Measurements from ENCODE around the gene SYT17. TPM values are rescaled to one million over a fixed set of nuclear protein-coding genes. Genes with fewer than 3 reads are reported as not detected.
A peak's percentile ranks its signal among the peaks of the same experiment; 100 is the strongest.

SYT17 gene
- total RNA-seq: 8.2 TPM

DNA sequence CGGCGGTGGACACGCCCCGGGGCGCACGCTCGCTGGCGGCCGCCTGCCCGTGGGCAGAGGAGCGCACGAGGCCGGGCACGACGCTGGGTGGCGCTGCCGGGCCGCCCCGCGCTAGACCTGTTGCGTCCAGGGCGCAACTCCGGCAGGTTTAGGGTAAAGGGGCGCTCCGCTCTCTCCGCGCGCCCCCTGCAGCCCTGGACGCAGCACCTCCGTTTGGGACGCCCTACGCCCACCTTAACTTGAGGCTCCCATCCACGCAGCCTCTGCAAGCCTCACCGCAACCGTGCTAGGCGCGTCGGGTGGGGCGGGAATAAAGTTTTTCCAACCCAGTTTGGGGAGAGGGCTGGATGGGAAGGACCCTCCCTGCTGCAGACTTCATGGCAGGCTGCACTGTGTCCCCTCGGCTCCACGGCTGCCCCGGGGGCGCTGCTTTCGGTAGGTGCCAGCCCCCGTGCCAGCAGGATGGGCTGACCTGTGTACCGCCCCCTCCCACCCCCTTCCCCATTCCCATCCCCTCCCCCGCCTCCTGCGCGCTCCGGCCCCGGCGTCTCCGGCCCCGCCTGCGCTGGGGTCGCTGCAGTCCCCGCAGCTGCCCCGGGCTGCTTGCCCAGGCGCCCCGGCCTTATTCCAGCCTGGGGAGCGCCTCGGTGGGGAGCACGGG lies at the start of gene SYT17:
Gene SYT17 (plus strand): TSS at position 531 of the 661 bp plus-strand sequence. CDS start 407 bp downstream, outside the sequence.
- no peak for FAIRE-seq
- peak; percentile 71 to 80 for DNase-seq (ENCODE audit: low spot score in 2 of 2)

DNA sequence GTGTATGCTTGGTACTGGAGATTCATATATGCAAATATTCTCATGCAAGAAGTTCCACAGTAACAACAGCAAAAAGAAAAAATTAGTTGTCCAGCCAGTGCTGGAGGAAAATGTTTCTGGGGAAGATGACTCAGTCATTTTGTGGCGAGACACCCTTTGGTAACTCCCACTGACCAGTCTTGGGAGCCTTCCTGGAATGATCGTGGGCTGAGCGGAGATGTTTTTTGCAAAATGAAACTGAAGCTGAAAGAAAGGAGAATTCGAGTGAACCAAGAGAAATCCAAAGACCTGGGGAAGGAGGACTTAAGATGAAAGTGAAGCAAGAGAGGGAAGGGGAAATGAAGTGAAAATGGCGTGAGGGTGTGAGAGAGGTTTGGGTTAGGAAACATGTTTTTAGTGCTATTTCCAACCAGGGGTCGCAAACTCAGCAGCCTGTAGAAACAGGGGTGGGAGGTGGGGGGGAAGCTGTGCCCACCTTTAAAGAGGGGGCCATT lies 49.1 kb upstream of the SYT17 start:
- FAIRE-seq (no peak), DNase-seq (ENCODE audit: low spot score in 2 of 2) (peak in 1 of 2 donors; percentile 66)

DNA sequence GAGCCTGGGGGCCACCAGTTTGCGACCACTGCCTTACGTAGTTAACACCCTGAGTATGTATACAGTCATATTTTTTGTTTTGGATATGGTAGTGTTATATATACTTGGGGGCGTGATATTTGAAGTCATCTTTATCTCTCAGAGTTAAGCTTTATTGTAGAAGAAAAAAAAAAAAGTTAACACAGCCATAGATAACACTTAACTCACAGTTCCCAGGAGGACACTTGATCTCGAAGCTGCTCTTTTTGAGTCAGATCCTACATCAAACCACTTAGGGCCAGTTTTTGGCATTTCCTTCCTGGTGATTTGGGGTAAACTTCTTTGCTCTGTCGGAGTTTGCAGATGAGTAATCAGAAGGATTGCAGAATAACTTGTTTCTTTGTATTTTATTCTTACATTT lies 48.5 kb upstream of the SYT17 start:
- DNase-seq (ENCODE audit: low spot score in 2 of 2): no peak
- no peak for FAIRE-seq

DNA sequence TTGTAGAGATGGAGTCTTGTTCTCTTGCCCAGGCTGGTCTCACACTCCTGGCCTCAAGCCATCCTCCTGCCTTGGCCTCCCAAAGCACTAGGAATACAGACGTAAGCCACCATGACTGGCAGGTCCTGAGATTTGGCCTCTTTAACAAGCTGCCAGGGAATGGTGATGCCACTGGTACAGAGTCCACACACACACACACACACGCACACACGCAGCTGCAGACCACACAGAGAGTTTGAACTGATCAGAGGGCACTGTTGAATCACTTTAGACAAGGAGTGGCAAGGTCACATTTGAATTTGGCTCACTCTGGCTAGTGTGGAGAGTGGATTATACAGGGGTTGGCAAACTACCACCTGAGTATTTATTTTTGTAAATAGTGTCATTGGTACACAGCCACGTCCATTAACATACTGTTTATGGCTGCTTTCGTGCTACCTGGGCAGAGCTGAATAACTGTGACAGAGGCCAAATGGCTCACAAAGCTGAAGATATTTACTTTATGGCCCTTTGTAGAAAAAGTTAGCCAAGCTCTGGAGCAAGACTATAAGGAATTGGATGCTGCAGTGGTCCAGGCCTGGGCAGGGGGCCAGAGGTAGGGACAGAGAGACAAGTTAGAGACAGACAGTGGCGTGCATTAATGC lies 44.4 kb upstream of the SYT17 start:
- no peak for FAIRE-seq

DNA sequence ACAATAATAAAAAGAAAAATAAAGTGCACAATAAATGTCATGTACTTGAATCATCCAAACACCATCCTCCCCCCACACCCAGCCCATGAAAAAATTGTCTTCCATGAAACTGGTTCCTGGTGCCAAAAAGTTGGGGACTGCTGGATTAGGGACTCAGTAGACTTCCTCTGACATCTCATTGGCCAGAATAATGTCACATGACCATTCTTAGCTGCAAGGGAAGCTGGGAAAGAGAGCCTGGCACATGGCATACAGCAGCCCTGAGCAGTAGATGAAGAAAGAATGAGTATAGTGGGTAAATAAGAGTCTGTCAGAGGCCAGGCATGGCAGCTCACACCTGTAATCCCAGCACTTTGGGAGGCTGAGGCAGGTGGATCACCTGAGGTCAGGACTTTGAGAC lies 41.7 kb upstream of the SYT17 start:
- no peak for FAIRE-seq
- no peak for DNase-seq (ENCODE audit: low spot score in 2 of 2)

More for the DNA sequence above, 44.4 kb upstream of the SYT17 start:
- no peak for DNase-seq (ENCODE audit: low spot score in 2 of 2)

GRCh38 chr16:19127205-19127604 lies 40.8 kb upstream of the SYT17 start:
- no peak for DNase-seq (ENCODE audit: low spot score in 2 of 2)

GRCh38 chr16:19127674-19128131 lies 40.3 kb upstream of the SYT17 start:
- DNase-seq (ENCODE audit: low spot score in 2 of 2) (no peak), FAIRE-seq (no peak)

More at GRCh38 chr16:19127205-19127604, 40.8 kb upstream of the SYT17 start:
- no peak for FAIRE-seq

GRCh38 chr16:19128454-19129200 lies 39.4 kb upstream of the SYT17 start:
- DNase-seq (ENCODE audit: low spot score in 2 of 2) (no peak), FAIRE-seq (no peak)

DNA sequence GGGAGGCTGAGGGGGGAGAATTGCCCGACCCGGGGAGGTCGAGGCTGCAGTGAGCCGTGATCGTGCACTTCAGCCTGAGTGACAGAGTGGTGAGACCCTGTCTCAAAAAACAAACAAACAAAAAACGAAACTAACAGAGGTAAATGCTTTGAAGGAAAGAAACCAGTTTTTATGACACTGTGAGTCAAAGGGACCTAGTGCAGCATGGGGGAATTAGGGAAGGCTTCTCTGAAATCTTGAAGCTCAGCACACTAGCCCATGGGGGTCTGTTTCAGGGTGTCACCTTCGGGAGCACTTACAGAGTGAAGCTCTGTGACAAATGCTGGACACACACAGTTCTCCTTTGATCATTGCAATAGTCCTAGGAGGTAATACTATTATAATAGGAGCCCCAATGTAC lies 37.7 kb upstream of the SYT17 start:
- FAIRE-seq (no peak), DNase-seq (ENCODE audit: low spot score in 2 of 2) (no peak)

- FAIRE-seq (no peak), DNase-seq (ENCODE audit: low spot score in 2 of 2) (no peak)
Measured at GRCh38 chr16:19130852-19131824, 36.9 kb upstream of the SYT17 start.

DNA sequence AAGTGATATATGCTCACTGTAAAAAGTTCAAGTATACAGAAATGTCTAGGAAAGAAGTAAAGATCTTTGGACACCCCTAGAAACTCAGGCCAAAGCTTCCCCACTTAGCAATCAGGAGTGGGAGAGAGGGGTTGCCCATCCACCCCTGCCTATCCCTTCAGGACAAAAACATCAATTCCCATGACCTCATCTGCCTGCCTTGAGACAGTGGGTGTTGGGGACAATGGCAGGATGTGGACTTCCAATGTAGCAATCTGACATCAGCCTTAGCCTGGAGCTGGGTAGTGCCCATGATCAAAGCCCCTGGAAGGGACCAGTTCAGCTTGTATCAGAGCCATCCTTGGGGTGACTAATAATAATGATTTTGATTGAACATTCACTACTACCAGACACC lies 36.2 kb upstream of the SYT17 start:
- DNase-seq (ENCODE audit: low spot score in 2 of 2) (no peak), FAIRE-seq (no peak)

DNA sequence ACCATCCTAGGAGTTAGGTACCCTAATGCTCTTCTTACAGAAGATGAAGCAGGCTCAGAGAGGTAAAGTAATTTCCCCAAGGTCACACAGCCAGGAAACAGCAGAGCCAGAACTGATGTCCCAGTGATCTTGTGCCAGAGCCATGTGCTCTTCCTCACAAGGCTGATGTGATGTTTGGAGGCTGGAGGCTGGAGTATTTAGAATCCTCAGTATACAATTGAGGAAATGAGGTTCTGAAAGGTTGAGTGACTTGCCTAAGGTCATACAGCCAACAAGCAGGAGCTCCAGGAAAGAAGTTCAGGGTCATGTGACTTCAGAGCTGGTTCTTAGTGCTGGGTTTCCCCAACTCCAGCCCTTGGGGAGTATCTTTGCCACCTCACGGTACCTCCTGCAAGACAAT lies 35.8 kb upstream of the SYT17 start:
- FAIRE-seq (no peak), DNase-seq (ENCODE audit: low spot score in 2 of 2) (no peak)

- FAIRE-seq: no peak
Measured at GRCh38 chr16:19132898-19133297, 35.1 kb upstream of the SYT17 start.

DNA sequence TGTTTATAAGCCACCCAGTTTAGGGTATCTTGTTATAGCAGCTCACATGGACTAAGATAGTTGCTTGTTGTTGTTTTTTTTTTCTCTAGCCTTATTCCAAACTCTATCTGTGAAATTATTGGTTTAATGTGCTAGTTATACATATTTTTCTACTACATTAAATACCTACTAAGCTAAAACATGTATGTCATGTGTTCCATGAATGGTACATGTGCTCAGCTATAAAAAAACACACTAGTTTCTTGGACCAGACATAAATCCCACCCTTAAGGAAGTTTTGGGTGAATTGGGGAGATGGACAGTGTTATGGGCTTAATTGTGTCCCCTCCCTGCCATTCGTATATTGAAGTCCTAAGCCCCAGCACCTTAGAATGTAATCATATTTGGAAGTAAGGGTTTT lies 34.4 kb upstream of the SYT17 start:
- DNase-seq (ENCODE audit: low spot score in 2 of 2): no peak
- no peak for FAIRE-seq

More at GRCh38 chr16:19132898-19133297, 35.1 kb upstream of the SYT17 start:
- no peak for DNase-seq (ENCODE audit: low spot score in 2 of 2)

GRCh38 chr16:19135201-19135842 lies 32.7 kb upstream of the SYT17 start:
- DNase-seq (ENCODE audit: low spot score in 2 of 2): no peak

DNA sequence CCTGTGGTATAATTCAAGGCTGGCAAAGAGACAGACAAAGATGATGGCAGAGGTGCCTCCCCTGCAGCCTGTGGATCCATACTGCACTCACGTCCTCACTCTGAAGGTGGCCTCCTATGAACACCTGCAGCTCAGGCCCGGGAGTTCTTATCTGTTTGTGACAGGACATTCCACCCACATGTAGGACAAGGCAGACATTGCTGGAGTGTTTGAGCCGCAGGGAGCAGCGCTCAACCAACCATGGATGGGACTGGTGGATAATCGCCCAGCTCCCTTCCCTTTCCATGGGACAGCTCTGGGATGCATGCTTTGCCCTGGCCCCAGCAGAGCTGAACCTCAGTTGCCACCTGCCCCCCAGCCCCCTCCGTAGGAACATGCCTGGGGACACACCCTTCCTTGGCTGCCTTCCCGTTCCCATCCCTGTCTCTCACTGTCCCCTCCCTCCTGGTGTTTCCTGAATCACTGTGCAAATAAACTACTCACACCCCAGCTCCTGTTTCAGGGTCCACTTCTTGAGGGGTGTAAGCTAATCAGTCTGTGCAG lies 32.1 kb upstream of the SYT17 start:
- no peak for FAIRE-seq
- no peak for DNase-seq (ENCODE audit: low spot score in 2 of 2)

More at GRCh38 chr16:19135201-19135842, 32.7 kb upstream of the SYT17 start:
- FAIRE-seq: no peak

GRCh38 chr16:19136549-19137196 lies 31.4 kb upstream of the SYT17 start:
- FAIRE-seq (no peak), DNase-seq (ENCODE audit: low spot score in 2 of 2) (no peak)

DNA sequence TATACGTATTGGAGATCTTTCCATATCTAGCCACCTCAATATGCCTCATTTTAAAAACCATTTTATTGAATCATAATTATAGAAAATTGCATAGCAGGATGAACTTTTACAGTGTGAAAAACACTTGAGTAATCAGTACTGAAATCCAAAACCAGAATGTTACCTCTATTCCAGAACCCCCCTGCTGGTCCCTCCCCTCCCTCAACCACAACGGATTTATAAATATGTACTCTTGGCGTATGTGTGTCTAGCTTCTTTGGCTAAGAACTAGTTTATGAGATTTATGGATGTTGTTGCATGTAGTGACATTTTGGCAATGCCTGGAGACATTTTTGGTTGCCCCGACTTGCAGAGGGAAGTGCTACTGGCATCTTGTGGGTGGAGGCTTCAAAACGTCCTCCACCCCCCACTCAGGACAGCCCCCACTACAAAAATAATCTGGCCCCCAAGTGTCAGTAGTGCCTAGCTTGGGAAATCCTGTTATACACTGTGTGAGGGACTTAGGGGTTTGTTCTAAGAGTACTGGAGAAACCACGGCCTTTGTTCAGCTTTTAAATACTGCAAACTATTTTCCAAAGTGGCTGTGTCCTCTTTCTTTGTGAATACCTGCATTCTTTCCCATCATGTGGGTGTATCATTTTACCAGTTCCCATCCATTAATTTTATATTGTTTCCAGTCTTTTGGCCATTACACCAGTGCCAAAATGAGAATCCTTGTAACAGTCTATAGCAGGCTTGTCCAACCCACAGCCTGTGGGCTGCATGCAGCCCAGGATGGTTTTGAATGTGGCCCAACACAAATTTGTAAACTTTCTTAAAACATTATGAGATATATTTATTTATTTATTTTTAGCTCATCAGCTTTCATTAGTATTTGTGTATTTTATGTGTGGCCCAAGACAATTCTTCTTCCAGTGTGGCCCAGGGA lies 30.6 kb upstream of the SYT17 start:
- no peak for FAIRE-seq
- no peak for DNase-seq (ENCODE audit: low spot score in 2 of 2)
